Measurements from ENCODE around the gene PXT1.
"Not testable (repeated sequence)": the region's sequence is repeated elsewhere in the genome, so short reads cannot be mapped to it uniquely, and the experiment has no call there.

The PXT1 gene

DNA sequence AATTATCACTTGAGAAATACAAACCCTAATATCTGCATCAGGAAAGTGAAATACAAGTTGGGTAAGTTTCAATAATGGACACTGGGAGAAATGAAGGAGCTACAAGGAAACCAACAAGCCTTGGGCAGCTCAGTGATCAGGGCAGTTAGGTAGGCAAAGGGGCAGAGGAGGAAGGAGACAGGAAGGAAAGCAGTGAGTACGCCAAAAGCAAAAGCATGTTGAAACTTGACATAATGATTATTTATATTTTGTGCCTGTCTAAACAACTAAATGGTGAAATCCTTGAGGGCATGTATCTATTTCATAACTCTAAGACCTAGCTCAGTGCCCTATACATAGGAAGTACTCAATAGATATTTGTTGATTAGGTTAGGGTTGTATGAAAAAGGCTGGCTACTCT is 23.3 kb downstream of the PXT1 start:
- Histone ChIP-seq H3K9me3 (ENCODE audit: severe bottlenecking) (no peaks in the 10 kb centered on the region), H3K36me3 (no peaks in the 10 kb centered on the region), H3K4me3 (ENCODE audit: low read depth, low read length) (no peak overlapping the region), H3K27me3 (ENCODE audit: insufficient read depth, low read depth, severe bottlenecking) (no peaks in the 10 kb centered on the region), H3K27ac (no peak overlapping the region)
- no peak for TF ChIP-seq CTCF (IDR thresholded peaks at IDR 0.05; ENCODE audit: low read depth, low read length)
- DNase-seq: no peak

GRCh38 chr6:36418558-36418957 is 24.1 kb downstream of the PXT1 start:
- no peak for TF ChIP-seq CTCF (IDR thresholded peaks at IDR 0.05; ENCODE audit: low read depth, low read length)
- Histone ChIP-seq H3K9me3 (ENCODE audit: severe bottlenecking) (peaks cover 2% of the 10 kb centered on the region), H3K4me3 (ENCODE audit: low read depth, low read length) (no peak overlapping the region), H3K27me3 (ENCODE audit: insufficient read depth, low read depth, severe bottlenecking) (no peaks in the 10 kb centered on the region), H3K36me3 (no peaks in the 10 kb centered on the region), H3K27ac (no peak overlapping the region)
- DNase-seq: no peak

DNA sequence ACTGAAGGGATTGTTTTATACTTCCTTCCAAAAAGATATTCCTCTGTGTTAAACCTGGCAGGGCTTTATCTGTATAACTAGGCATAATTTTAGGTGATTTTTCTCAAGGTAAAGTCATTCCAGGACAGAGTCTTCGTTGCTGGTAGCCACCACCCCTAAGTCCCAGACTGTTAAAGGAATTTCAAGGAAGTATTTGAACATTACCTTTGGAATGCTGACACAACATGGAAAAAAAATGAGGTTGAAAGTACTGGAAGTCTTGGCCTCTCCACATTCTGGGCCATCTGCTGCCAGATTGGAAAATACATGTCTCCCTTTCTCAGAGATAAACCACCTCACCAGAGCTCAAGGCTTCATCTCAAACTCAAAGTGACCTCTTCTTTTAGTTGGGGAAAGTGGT is 28.2 kb downstream of the PXT1 start:
- H3K27me3 ChIP-seq (ENCODE audit: insufficient read depth, low read depth, severe bottlenecking): no peaks in the 10 kb centered on the region
- no peak for DNase-seq

GRCh38 chr6:36413489-36414480 is 28.9 kb downstream of the PXT1 start:
- Histone ChIP-seq H3K4me3 (ENCODE audit: low read depth, low read length) (no peak overlapping the region), H3K27ac (no peak overlapping the region), H3K27me3 (ENCODE audit: insufficient read depth, low read depth, severe bottlenecking) (no peaks in the 10 kb centered on the region), H3K36me3 (no peaks in the 10 kb centered on the region), H3K9me3 (ENCODE audit: severe bottlenecking) (peaks cover 9% of the 10 kb centered on the region)
- no peak for DNase-seq
- no peak for TF ChIP-seq CTCF (IDR thresholded peaks at IDR 0.05; ENCODE audit: low read depth, low read length)

More for the DNA sequence above, 28.2 kb downstream of the PXT1 start:
- Histone ChIP-seq H3K9me3 (ENCODE audit: severe bottlenecking) (peaks cover 9% of the 10 kb centered on the region), H3K36me3 (no peaks in the 10 kb centered on the region), H3K4me3 (ENCODE audit: low read depth, low read length) (no peak overlapping the region), H3K27ac (no peak overlapping the region)
- no peak for TF ChIP-seq CTCF (IDR thresholded peaks at IDR 0.05; ENCODE audit: low read depth, low read length)

DNA sequence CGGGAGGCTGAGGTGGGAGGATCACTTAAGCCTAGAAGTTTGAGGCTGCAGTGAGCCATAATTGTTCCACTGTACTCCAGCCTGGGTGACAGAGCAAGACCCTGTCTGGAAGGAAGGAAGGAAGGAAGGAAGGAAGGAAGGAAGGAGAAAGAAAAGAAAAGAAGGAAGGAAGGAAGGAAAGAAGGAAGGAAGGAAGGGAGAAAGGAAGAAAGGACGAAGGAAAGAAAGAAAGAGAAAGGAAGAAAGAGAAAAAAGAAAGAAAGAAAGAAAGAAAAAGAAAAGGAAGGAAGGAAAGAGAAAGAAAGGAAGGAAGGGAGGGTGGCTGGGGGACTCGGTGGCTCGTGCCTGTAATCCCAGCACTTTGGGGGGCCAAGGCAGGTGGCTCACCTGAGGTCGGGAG is 32.9 kb downstream of the PXT1 start:
- H3K27ac ChIP-seq; DNase-seq; H3K4me3 ChIP-seq (ENCODE audit: low read depth, low read length); H3K9me3 ChIP-seq (ENCODE audit: severe bottlenecking); H3K27me3 ChIP-seq (ENCODE audit: insufficient read depth, low read depth, severe bottlenecking); H3K36me3 ChIP-seq: not testable (repeated sequence)

GRCh38 chr6:36404164-36404563 is 38.5 kb downstream of the PXT1 start:
- no peak for TF ChIP-seq CTCF (IDR thresholded peaks at IDR 0.05; ENCODE audit: low read depth, low read length)
- Histone ChIP-seq H3K4me3 (ENCODE audit: low read depth, low read length) (no peak overlapping the region), H3K9me3 (ENCODE audit: severe bottlenecking) (peaks cover 10% of the 10 kb centered on the region), H3K27ac (no peak overlapping the region), H3K27me3 (ENCODE audit: insufficient read depth, low read depth, severe bottlenecking) (no peaks in the 10 kb centered on the region), H3K36me3 (no peaks in the 10 kb centered on the region)
- DNase-seq: no peak
